HEK293 (cell line): ENCODE results near the gene DBF4B.

Experiments
- BCL11A ChIP-seq: fragments of 450-650 bp; formaldehyde crosslinking; IDR thresholded peaks from 2 replicates; pipeline ENCODE4 v1.5.1; 2016; ENCODE audit warnings: low read depth, missing biosample characterization, missing genetic modification characterization
- CTCF ChIP-seq: fragments of 450-650 bp; formaldehyde crosslinking; IDR thresholded peaks from 2 replicates; pipeline ENCODE4 v1.5.1; 2016; ENCODE audit warnings: missing biosample characterization, missing genetic modification characterization
- TCF7L2 ChIP-seq: IDR thresholded peaks from 2 replicates; pipeline ENCODE4 v1.6.1; 2011; ENCODE audit warnings: low read depth, mild to moderate bottlenecking, inconsistent platforms, low read length, moderate library complexity, borderline replicate concordance
- YY1 ChIP-seq: fragments of 450-650 bp; formaldehyde crosslinking; IDR thresholded peaks from 2 replicates; pipeline ENCODE4 v1.5.1; 2018; ENCODE audit warnings: missing biosample characterization, missing genetic modification characterization
- ZNF664 ChIP-seq: fragments of 450-650 bp; formaldehyde crosslinking; IDR thresholded peaks from 2 replicates; pipeline ENCODE4 v1.5.1; 2016; ENCODE audit warnings: missing biosample characterization, missing genetic modification characterization

DNA sequence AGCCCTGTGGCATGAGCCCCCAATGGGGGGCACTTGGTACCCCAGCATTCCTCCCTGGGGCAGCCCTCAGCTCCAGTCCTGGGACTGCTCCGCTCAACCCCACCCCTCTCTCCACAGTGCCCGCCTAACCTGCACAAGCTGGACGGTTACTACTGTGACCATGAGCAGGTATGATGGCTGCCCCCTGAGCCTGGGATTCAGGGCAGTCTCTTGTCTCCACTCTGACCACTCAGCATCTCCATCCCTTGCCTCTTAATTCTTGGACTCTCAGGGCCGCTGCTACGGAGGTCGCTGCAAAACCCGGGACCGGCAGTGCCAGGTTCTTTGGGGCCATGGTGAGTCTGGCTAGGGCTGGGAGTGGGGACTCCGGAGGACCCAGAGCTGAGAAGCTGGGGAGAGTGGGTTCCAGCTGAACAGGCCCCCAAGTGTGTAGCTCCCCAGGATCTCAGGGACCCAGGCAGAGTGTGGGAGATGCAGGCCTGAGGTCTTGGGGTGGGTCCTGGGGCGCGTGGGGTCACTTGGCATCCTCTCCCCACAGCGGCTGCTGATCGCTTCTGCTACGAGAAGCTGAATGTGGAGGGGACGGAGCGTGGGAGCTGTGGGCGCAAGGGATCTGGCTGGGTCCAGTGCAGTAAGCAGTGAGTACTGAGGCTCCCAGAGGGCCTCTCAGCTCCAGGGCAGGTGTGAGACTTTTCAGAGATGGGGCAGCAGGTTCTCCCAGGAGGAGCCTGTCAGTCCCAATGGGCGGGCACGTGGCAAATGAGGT is 68.3 kb downstream of the DBF4B start:
- TF ChIP-seq TCF7L2, result no peak
- no peak for TF ChIP-seq CTCF (tag by site-specific recombination)
- TF ChIP-seq YY1 (tag by site-specific recombination), result no peak
- no peak for TF ChIP-seq ZNF664 (tag by site-specific recombination)
- no peak for TF ChIP-seq BCL11A (tag by site-specific recombination)
